HCT116 (cell line): Measurements from ENCODE around the gene CHST11. TPM values are rescaled to one million over a fixed set of nuclear protein-coding genes. Genes with fewer than 3 reads are reported as not detected.

Experiments used
- ATAC-seq: fragments of 200-7000 bp; cut with Tn5 transposase; 2 replicates; pipeline ENCODE4 v1.9.1; 2020; ENCODE audit warnings: mild to moderate bottlenecking, moderate library complexity
- BruUV-seq: library from RNA; stranded (reverse); fragments of 400-500 nt; replicated peaks from 2 replicates; lab custom pipeline; 2021; lab: Mats Ljungman, UMichigan
- CTCF ChIA-PET: fragments of 300-600 bp; sonication (Branson Sonifier 250); formaldehyde crosslinking; loops from one replicate; lab custom pipeline; 2021; ENCODE audit warnings: antibody characterized with exemption; lab: Charles Lee
- POLR2A ChIA-PET: fragments of 300-600, 350-600 bp; sonication (Branson Sonifier 250); formaldehyde crosslinking; loops from one replicate; lab custom pipeline; 2021; ENCODE audit warnings: antibody characterized with exemption; lab: Charles Lee
- RAD21 ChIA-PET, 2 experiments: fragments of 300-600 bp; sonication (Branson Sonifier 250); formaldehyde crosslinking; loops; one replicate each; lab custom pipeline; 2023; ENCODE audit warnings: low total read pairs in 2 of 2; ENCODE audit not compliant: uncharacterized antibody in 2 of 2, unreplicated experiment in 2 of 2, low non-redundant PET in 1 of 2; lab: Charles Lee
- DNase-seq: peaks from one replicate; pipeline ENCODE4 v3.0.0-alpha.2; 2010; ENCODE audit warnings: low read depth, low spot score
- H2AFZ ChIP-seq: fragments of 200-600 bp; shearing (Covaris generic), sonication (generic); 2 replicates; pipeline ENCODE4 v1.6.1; 2017; ENCODE audit warnings: low read depth, mixed run types, mixed read lengths, antibody characterized with exemption, low read length; ENCODE audit not compliant: poor library complexity, severe bottlenecking
- H3K27ac ChIP-seq: 2 replicates; pipeline ENCODE4 v1.5.1; 2012; ENCODE audit warnings: low read depth, low read length
- H3K27me3 ChIP-seq: fragments of 200-600 bp; sonication (generic); 2 replicates; pipeline ENCODE4 v1.6.1; 2016; ENCODE audit warnings: mixed run types, low read length, mixed read lengths; ENCODE audit not compliant: insufficient read depth
- H3K36me3 ChIP-seq, 2 experiments: fragments of 200-500 bp in 1 of 2; fragments of 200-600 bp in 1 of 2; sonication (Bioruptor generic) in 1 of 2; sonication (generic) in 1 of 2; 2 replicates each; pipeline versions ENCODE4 v1.5.1 to v1.6.1; 2014 to 2016; ENCODE audit warnings: low read length in 2 of 2, inconsistent platforms in 1 of 2, mixed read lengths in 1 of 2, mixed run types in 1 of 2; ENCODE audit not compliant: insufficient read depth in 2 of 2, control insufficient read depth in 1 of 2
- H3K4me1 ChIP-seq, 2 experiments: fragments of 200-600 bp in 1 of 2; sonication (generic) in 1 of 2; 2 replicates each; pipeline versions ENCODE4 v1.5.1 to v1.6.1; 2012 to 2017; ENCODE audit warnings: low read length in 2 of 2, inconsistent platforms in 1 of 2, mild to moderate bottlenecking in 1 of 2, mixed read lengths in 1 of 2, mixed run types in 1 of 2, moderate library complexity in 1 of 2; ENCODE audit not compliant: insufficient read depth in 2 of 2, control insufficient read depth in 1 of 2
- H3K4me2 ChIP-seq: fragments of 200-600 bp; sonication (generic); 2 replicates; pipeline ENCODE4 v1.6.1; 2017; ENCODE audit warnings: mixed run types, low read length, mixed read lengths
- H3K4me3 ChIP-seq, 2 experiments: fragments of 200-600 bp in 1 of 2; sonication (generic) in 1 of 2; replicated peaks in 1 of 2; 2 replicates each; pipeline ENCODE4 v1.5.1; 2011 to 2016; ENCODE audit warnings: low read length in 2 of 2, control low read depth in 1 of 2, low read depth in 1 of 2, mild to moderate bottlenecking in 1 of 2, mixed read lengths in 1 of 2, mixed run types in 1 of 2
- H3K79me2 ChIP-seq: fragments of 200-600 bp; sonication (generic); 2 replicates; pipeline ENCODE4 v1.6.1; 2017; ENCODE audit warnings: mild to moderate bottlenecking, mixed run types, low read length, moderate library complexity, mixed read lengths; ENCODE audit not compliant: insufficient read depth
- H3K9ac ChIP-seq: fragments of 200-600 bp; sonication (generic); 2 replicates; pipeline ENCODE4 v1.6.1; 2016; ENCODE audit warnings: low read length, mixed read lengths
- H3K9me2 ChIP-seq: fragments of 200-600 bp; sonication (generic), shearing (Covaris generic); 2 replicates; pipeline ENCODE4 v1.6.1; 2017; ENCODE audit warnings: mixed run types, mild to moderate bottlenecking, moderate library complexity; ENCODE audit not compliant: insufficient read depth
- H3K9me3 ChIP-seq, 2 experiments: fragments of 200-500 bp in 1 of 2; fragments of 200-600 bp in 1 of 2; sonication (Bioruptor generic) in 1 of 2; sonication (generic) in 1 of 2; 2 replicates each; pipeline ENCODE4 v1.6.1; 2014 to 2017; ENCODE audit warnings: low read length in 2 of 2, mixed read lengths in 2 of 2, inconsistent platforms in 1 of 2, low read depth in 1 of 2, mild to moderate bottlenecking in 1 of 2, mixed run types in 1 of 2, moderate library complexity in 1 of 2; ENCODE audit not compliant: control insufficient read depth in 1 of 2, insufficient read depth in 1 of 2
- H4K20me1 ChIP-seq: fragments of 200-600 bp; sonication (generic), shearing (Covaris generic); 2 replicates; pipeline ENCODE4 v1.6.1; 2017; ENCODE audit warnings: mixed run types, mild to moderate bottlenecking, moderate library complexity; ENCODE audit not compliant: insufficient read depth
- CBX3 ChIP-seq: IDR thresholded peaks from 2 replicates; pipeline ENCODE4 v1.6.1; 2012; ENCODE audit warnings: low read depth
- CEBPB ChIP-seq: IDR thresholded peaks from 2 replicates; pipeline ENCODE4 v1.6.1; 2012; ENCODE audit warnings: low read depth
- EGR1 ChIP-seq: IDR thresholded peaks from 2 replicates; pipeline ENCODE4 v1.6.1; 2012; ENCODE audit warnings: low read depth
- EZH2 ChIP-seq: fragments of 200-600 bp; sonication (generic); IDR thresholded peaks from 2 replicates; pipeline ENCODE4 v1.6.1; 2017; ENCODE audit warnings: antibody characterized with exemption, mixed run types
- EZH2phosphoT487 ChIP-seq: fragments of 200-600 bp; IDR thresholded peaks from 2 replicates; pipeline ENCODE4 v1.6.1; 2018; ENCODE audit warnings: antibody characterized with exemption, borderline replicate concordance
- FOSL1 ChIP-seq: IDR thresholded peaks from 2 replicates; pipeline ENCODE4 v1.6.1; 2012; ENCODE audit warnings: low read depth
- SIN3A ChIP-seq: IDR thresholded peaks from 2 replicates; pipeline ENCODE4 v1.6.1; 2012; ENCODE audit warnings: low read depth
- intact Hi-C: fragments of 100-400 bp; cut with micrococcal nuclease; formaldehyde crosslinking; loops from 2 replicates; pipeline ENCODE4 v1.10.0; 2022
- total RNA-seq: library from RNA; stranded (reverse); gene quantifications from one replicate; pipeline ENCODE4 v1.2.1, GENCODE V29; 2021; ENCODE audit not compliant: unreplicated experiment
- TF ChIP-seq, protein P1 (sequence below): IDR thresholded peaks from 2 replicates; pipeline ENCODE4 v1.6.1; 2011; ENCODE audit warnings: mild to moderate bottlenecking, low read length, moderate library complexity; ENCODE audit not compliant: insufficient replicate concordance; ENCODE audit errors: extremely low read depth
- TF ChIP-seq, protein P2 (sequence below): IDR thresholded peaks from 2 replicates; pipeline ENCODE4 v1.6.1; 2012
- TF ChIP-seq, protein P3 (sequence below), 3 experiments: fragments of 200-600 bp in 1 of 3; sonication (generic) in 1 of 3; IDR thresholded peaks in 2 of 3; conservative IDR thresholded peaks in 1 of 3; 2 replicates each; pipeline ENCODE4 v1.5.1; 2012 to 2017; ENCODE audit warnings: low read depth in 2 of 3, low read length in 2 of 3, antibody characterized with exemption in 1 of 3, borderline replicate concordance in 1 of 3, control low read depth in 1 of 3, mild to moderate bottlenecking in 1 of 3, mixed read lengths in 1 of 3, mixed run types in 1 of 3, moderate library complexity in 1 of 3; ENCODE audit not compliant: insufficient read depth in 1 of 3
- TF ChIP-seq, protein P4 (sequence below): IDR thresholded peaks from 2 replicates; pipeline ENCODE4 v1.6.1; 2012; ENCODE audit warnings: low read depth
- TF ChIP-seq, protein P5 (sequence below): IDR thresholded peaks from 2 replicates; pipeline ENCODE4 v1.6.1; 2012

Gene CHST11
- total RNA-seq, 1 experiment from 2014 or later: 10.1 TPM

DNA sequence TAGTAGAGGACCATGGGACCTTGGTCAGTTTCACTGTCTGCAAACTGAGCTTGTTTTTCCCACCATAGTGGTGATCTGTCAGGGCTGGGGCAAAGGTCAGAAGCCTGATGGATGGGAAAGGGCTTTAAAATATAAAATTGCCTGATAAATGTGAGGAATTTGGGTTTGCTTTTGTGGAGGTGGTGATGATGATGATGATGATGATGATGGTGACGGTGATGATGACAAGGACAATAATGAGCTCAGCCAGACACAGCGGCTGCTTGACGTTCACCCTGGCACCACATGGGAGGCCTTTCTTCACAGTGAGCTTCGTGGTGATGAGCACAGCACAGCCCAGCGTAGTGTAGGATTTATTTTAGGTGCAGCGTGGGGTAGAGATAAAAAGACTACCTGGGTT lies 257.6 kb downstream of the CHST11 start:
- Histone ChIP-seq H3K4me2 (no peak overlapping the region), H3K4me1 (no peaks in the 10 kb centered on the region), H3K27ac (no peak overlapping the region), H3K79me2 (no peaks in the 10 kb centered on the region), H2AFZ (no peak overlapping the region), H3K9me3 (no peaks in the 10 kb centered on the region), H3K27me3 (no peaks in the 10 kb centered on the region), H3K36me3 (no peaks in the 10 kb centered on the region), H3K4me3 (no peak overlapping the region), H3K9me2 (no peaks in the 10 kb centered on the region), H4K20me1 (no peaks in the 10 kb centered on the region), H3K9ac (no peak overlapping the region)
- ChIA-PET POLR2A (no interaction called here), CTCF (no interaction called here), RAD21 (no interaction called here)
- no TSS peak for BruUV-seq
- ATAC-seq (no peak), DNase-seq (no peak)
- intact Hi-C loops: no loop called here
- TF ChIP-seq, protein P1, sequence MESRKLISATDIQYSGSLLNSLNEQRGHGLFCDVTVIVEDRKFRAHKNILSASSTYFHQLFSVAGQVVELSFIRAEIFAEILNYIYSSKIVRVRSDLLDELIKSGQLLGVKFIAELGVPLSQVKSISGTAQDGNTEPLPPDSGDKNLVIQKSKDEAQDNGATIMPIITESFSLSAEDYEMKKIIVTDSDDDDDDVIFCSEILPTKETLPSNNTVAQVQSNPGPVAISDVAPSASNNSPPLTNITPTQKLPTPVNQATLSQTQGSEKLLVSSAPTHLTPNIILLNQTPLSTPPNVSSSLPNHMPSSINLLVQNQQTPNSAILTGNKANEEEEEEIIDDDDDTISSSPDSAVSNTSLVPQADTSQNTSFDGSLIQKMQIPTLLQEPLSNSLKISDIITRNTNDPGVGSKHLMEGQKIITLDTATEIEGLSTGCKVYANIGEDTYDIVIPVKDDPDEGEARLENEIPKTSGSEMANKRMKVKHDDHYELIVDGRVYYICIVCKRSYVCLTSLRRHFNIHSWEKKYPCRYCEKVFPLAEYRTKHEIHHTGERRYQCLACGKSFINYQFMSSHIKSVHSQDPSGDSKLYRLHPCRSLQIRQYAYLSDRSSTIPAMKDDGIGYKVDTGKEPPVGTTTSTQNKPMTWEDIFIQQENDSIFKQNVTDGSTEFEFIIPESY: no peak
- TF ChIP-seq EZH2 (no peak), SIN3A (no peak), CBX3 (no peak), EGR1 (no peak), CEBPB (no peak), EZH2phosphoT487 (no peak), FOSL1 (no peak)
- TF ChIP-seq, protein P2, sequence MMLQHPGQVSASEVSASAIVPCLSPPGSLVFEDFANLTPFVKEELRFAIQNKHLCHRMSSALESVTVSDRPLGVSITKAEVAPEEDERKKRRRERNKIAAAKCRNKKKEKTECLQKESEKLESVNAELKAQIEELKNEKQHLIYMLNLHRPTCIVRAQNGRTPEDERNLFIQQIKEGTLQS: no peak
- TF ChIP-seq, protein P3, sequence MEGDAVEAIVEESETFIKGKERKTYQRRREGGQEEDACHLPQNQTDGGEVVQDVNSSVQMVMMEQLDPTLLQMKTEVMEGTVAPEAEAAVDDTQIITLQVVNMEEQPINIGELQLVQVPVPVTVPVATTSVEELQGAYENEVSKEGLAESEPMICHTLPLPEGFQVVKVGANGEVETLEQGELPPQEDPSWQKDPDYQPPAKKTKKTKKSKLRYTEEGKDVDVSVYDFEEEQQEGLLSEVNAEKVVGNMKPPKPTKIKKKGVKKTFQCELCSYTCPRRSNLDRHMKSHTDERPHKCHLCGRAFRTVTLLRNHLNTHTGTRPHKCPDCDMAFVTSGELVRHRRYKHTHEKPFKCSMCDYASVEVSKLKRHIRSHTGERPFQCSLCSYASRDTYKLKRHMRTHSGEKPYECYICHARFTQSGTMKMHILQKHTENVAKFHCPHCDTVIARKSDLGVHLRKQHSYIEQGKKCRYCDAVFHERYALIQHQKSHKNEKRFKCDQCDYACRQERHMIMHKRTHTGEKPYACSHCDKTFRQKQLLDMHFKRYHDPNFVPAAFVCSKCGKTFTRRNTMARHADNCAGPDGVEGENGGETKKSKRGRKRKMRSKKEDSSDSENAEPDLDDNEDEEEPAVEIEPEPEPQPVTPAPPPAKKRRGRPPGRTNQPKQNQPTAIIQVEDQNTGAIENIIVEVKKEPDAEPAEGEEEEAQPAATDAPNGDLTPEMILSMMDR (IDR thresholded peaks at IDR 0.05 in 2 of 3, conservative IDR thresholded peaks at IDR 0.05 in 1 of 3; ENCODE audit: borderline replicate concordance in 1 of 3, insufficient read depth in 1 of 3, low read depth in 2 of 3, low read length in 2 of 3): no peak
- TF ChIP-seq, protein P4, sequence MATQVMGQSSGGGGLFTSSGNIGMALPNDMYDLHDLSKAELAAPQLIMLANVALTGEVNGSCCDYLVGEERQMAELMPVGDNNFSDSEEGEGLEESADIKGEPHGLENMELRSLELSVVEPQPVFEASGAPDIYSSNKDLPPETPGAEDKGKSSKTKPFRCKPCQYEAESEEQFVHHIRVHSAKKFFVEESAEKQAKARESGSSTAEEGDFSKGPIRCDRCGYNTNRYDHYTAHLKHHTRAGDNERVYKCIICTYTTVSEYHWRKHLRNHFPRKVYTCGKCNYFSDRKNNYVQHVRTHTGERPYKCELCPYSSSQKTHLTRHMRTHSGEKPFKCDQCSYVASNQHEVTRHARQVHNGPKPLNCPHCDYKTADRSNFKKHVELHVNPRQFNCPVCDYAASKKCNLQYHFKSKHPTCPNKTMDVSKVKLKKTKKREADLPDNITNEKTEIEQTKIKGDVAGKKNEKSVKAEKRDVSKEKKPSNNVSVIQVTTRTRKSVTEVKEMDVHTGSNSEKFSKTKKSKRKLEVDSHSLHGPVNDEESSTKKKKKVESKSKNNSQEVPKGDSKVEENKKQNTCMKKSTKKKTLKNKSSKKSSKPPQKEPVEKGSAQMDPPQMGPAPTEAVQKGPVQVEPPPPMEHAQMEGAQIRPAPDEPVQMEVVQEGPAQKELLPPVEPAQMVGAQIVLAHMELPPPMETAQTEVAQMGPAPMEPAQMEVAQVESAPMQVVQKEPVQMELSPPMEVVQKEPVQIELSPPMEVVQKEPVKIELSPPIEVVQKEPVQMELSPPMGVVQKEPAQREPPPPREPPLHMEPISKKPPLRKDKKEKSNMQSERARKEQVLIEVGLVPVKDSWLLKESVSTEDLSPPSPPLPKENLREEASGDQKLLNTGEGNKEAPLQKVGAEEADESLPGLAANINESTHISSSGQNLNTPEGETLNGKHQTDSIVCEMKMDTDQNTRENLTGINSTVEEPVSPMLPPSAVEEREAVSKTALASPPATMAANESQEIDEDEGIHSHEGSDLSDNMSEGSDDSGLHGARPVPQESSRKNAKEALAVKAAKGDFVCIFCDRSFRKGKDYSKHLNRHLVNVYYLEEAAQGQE: no peak
- TF ChIP-seq, protein P5, sequence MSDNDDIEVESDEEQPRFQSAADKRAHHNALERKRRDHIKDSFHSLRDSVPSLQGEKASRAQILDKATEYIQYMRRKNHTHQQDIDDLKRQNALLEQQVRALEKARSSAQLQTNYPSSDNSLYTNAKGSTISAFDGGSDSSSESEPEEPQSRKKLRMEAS: no peak
